GM21423 (cell line): Measurements from ENCODE around the gene FBXO34.
A peak's percentile ranks its signal among the peaks of the same experiment; 100 is the strongest.
"Not testable (repeated sequence)": the region's sequence is repeated elsewhere in the genome, so short reads cannot be mapped to it uniquely, and the experiment has no call there.

Experiments
- ATAC-seq: cut with Tn5 transposase; IDR thresholded peaks from one replicate; pipeline ENCODE4 v1.9.1; 2021; ENCODE audit warnings: mild to moderate bottlenecking, moderate library complexity; ENCODE audit not compliant: unreplicated experiment

FBXO34 gene

DNA sequence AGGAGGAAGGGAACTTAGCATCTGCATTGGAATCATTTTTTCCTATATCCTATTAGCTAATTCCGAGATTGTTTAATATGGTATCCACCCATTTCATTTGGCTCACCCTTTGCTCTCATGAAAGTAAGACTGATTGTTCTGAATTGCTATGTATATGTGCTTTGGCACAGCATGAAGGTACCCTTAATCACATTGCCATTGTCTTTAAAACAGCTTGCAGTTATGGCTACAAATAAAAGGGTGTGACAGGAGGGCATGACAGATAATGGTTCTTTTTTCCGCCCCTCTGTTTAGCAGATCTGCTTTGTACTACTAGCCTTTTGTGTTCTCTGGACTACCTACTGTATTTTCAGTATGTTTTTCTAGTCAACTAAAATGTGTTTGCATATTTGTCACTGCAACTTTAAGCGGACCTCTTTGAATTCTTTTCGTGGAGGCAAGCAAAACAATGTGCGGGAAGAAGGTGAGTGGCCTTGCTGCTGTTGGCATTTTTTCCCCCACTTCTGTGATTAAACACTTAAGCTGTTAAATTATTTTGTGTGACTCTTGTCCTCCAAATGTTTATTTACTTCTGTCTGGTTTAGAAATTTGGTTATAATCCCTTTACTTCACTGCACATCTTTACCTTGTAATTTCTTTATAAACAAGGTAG, 35.8 kb downstream of the FBXO34 start:
- ATAC-seq, result no peak

DNA sequence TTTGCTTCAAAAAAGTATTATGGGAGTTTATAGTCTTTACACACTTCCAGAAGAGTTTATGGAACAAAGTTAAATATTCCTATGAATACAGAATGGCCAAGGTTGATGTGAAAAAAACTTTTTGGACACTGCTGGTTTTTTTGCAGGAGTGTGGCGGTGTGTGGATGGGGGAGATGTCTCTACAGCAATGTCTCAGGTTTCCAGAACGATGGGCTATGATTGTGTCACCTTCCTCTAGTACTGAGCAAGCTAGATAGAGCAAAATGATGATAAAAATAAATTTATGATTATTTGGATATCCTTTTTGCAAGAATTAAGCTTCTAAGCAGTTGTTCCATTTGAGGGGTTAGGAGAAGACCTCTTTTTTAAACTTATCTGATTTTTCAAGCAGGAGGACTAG, 37.9 kb downstream of the FBXO34 start:
- no peak for ATAC-seq

DNA sequence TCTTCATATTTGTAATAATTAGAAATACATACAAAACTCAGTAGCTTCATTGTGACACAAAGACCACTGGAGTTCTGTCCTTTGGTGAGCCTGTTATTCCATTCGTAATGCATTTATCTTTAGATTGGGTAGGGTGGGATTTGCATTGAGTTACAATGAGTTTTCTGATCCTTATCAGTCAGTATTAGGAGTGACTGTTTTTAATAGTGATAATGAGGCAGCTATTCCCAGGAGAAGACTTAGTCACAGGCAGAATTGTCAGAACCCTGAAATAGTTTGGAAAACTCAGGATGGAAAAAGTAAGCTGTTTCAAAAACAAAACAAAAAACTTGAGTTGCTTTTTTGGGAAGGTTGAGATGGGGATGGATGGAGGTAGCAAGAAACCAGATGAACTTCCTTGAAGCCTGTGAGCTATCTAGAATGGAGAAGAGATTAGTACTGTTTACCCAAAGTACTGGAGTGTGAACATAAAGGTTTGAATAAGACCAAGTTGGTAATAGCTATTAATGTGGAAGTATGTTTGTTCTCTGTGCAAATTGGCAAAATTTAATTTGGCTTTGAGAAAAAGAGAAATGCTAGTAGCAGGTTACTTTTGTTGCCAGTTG, 38.6 kb downstream of the FBXO34 start:
- ATAC-seq, result no peak

DNA sequence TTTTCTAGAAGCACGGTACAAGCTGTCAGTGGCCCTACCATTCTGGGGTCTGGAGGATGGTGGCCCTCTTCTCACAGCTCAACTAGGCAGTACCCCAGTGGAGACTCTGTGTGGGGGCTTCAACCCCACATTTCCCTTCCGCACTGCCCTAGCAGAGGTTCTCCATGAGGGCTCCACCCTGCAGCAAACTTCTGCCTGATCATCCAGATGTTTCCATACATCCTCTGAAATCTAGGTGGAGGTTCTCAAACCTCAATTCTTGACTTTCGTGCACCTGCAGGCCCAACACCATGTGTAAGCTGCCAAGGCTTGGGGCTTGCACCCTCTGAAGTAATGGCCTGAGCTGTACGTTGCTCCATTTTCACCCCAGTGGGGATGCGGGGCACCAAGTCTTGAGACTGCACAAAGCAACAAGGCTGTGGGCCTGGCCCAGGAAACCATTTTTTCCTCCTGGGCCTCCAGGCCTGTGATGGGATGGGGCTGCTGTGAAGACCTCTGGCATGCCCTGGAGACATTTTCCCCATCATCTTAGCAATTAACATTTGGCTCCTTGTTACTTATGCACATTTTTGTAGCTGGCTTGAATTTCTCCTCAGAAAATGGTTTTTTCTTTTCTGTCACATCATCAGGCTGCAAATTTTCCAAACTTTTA, 41.3 kb downstream of the FBXO34 start:
- not testable (repeated sequence) for ATAC-seq

DNA sequence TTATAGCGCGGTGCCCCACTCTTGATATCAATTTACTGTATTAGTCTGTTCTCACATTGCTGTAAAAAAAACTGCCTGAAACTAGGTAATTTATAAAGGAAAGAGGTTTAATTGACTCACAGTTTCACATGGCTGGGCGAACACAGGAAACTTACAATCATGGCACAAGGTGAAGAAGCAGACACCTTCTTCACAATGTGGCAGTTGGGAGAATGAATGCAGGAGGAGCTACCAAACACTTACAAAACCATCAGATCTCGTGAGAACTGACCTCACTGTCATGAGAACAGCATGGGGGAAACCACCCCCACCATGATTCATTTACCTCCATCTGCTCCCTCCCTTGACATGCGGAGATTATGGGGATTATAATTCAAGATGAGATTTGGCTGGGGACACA, 42.3 kb downstream of the FBXO34 start:
- no peak for ATAC-seq

DNA sequence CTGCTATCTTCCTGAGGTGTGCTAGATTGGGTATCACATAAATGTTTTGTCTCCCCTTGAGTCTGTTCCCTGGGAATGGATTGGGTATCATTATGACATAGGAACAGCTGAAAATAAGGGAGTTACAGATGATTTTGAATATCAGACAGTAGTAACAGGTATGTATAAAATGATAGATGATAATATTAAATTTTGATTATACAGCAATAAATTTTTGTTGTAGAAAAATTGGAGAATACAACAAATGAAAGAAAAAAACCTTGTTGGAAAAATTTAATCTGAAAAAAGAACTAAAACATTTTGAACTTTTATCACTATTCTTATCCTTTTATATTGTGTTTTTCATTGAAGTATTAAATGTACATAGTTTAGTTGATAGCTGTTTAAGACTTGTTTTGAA, 43.2 kb downstream of the FBXO34 start:
- ATAC-seq, result no peak

DNA sequence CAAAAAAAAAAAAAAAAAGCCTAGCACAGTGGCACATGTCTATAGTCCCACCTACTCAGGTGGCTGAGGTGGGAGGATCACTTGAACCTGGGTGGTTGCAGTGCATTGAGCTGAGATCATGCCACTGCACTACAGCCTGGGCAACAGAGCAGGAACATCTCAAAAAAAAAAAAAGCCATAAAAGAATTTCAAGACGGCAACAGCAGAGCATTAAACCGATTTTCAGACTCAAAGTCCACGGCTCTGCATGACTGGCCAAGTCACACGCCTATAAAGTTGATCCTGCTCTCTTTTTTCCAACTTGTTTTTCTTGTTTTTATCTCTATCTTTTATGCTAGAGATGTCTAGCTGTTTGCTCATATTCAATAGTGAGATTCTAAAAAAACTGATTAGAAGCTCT, 45.3 kb downstream of the FBXO34 start:
- ATAC-seq, result no peak

DNA sequence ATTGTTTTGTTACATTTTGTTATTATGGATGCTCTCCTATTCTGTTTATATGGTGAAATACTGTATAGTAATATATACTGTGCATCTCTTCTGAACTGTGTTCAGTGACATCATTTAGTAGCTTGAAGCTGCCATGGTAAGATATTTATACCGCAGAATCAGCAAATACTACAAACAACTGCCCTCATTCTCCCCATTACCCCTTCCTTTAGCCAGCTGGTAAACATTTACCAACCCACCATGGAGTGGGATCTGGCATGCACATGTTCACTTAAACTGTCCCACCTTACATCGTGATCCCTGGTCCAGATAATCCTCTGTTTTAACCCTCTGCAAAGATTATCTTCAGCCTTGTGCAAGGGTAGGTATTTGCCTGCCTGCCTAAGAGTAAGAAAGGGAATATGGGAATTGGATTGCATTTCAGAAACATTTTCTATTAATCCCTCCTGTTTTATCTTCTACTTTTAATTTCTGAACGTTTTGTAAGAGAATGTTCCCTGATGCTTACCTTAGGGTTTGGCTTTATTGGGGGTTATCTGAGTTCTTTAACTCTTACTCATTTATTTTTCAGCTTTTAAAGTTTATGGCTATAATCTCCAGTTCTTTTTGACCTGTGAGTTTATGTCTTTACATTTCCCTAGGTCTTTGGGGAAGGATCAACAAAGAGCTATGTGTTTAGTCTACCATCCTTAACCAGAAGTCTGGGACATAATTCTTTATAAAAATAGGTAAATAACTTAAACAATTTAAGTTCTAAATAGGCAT, 46.5 kb downstream of the FBXO34 start:
- ATAC-seq, result no peak

DNA sequence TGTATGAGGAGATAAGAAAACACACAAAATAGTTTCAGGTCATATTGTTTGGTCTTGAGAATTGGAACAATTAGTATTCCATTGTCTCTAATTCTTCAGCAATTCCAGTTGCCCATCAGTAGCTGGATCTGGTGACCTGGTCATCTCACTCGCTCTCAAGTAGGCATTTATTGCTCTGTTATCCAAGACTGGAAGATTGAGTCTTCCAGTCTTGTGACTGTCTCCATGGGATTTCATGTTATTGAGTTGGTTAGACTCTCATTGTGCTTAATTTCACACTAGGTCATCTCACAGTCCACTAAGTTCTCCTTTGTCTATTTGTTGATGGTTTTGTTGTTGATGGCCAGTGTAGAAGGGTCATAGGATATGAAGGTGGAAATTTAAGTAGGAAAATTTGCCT, 47.5 kb downstream of the FBXO34 start:
- ATAC-seq, result no peak

DNA sequence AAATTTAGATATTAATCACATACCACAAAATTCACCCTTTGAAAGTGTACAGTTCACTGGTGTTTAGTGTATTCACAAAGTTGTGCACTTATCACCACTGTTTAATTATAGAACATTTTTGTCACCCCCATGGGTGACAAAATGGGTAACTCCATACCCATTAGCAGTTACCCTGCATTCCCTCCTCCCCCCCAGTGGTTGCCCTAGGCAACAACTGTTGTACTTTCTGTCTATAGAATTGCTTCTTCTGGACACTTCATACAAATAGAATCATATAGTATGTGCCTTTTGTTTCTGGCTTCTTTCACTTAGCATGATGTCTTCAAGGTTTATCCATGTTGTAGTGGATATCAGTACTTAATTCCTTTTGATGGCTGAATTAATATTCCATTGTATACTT, 52.7 kb downstream of the FBXO34 start:
- no peak for ATAC-seq

DNA sequence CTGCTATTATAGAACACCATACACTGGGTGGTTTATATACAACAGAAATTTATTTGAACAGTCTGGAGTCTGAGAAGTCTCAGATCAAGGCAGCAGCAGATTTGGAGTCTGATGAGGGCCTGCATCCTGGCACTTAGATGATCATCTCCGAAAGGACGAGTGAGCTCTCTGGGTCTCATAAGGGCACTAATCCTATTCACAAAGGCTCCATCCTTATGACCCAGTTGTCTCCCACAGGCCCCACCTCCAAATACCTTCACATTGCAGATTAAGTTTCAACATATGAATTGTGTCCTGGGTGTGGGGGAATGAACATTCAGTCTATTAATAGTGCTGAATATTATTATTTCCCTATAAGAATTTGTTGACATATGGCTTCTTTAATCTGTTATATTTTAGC, 53.6 kb downstream of the FBXO34 start:
- ATAC-seq, result no peak

DNA sequence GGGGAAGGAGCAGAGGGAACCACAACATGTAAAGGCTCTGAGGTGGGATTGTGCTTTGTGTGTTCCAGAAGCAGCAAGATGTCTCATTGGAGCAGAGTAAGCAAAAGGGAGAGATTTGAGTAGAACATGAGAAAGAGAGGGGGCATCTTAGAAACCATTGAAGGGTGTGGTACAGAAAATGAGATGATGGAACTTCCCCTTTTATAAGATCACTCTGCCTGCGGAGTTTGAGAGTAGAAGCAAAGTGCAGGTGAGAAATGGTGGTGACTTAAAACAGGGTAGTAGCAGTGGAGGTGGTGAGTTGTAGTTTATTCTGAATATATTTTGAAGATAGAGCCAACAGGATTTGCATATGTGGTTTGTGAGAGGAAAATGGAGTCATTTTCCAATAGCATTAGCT, 56.0 kb downstream of the FBXO34 start:
- peak; percentile 79 for ATAC-seq

DNA sequence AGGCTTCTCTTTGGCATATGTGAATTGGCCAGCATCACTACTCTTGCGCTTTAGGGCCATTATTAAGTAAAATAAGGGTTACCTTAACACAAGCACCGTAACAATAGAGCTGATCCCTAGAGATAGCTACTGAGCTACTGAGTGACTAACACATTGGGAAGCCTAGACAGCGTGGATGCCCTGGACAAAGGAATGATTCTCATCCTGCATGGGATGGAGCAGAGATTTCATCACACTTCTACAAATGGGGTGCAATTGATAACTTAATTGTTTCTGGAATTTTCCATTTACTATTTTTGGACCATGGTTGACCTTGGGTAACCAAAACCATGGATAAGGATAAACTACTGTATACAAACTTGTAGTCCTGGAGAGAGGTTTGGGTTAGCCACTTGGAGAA, 57.1 kb downstream of the FBXO34 start:
- ATAC-seq, result no peak

DNA sequence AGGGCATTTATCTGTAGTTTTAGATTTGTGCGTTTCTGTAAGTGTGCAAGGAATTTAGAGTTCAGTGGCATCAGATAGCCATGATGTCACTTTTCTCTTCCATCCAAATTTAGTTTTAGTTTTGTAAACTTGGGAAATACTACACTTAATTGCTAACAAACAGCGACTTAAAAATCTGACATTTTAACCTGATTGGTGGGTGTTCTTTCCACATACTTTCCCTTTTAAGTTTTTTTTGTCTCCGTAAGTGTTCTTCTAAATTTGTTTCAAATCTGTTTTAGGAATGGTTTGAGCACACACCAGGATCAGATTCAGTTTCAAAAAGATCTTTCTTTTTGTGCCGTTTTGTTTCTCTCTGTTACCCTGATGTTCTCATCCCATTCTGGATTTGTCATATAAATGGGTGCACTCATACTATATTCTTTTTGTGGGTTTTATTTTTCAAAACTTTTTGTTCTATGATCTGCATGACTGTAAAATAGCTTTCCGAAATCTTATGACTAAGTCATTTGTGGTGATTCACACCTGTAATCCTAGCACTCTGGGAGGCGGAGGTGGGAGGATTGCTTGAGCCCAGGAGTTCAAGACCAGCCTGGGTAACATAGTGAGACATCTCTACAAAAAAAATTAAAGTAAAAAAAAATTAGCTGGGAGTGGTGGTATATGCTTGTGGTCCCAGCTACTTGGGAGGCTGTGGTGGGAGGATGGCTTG, 58.9 kb downstream of the FBXO34 start:
- ATAC-seq, result no peak

DNA sequence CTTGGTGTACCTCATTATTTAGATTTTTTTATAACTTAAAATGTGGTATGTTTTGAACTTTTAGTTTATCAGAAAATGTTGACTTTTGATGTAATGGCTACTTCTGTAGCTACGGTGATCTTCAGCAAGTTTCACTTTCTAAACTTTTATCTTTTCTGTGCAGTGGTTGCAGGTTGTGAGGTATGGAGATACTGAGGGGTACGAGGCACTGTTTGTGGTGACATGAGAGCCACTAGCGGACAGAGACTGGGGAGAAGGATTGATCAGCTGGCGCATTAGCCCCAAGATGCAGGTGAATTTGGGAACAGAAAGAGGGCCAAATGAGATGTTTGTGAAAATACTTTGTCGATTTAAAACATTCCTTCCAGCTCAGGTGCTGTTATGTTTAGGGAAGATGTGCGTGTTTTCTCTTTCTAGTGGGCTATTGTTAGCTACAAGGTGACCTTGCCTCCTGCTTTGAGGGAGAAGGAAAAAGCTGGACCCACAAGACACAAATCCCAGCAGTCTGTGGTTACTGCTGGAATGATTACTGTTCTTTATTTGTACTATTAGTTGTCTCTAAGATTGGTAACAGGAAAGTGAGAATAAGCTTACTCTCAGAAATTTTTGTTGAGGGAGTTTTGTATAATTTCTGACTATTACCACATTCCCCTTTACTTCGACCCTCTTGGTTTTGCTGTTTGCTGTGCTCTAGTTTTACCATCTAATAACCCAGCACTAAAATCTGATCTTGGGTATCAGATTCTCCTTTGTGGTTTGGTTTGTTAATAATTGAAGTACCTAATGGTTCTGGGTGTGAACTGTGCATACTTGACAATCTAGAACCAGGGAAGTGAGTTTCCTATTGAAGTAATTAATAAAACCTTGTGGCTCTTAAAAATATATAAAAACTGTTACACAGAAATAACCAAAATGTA, 61.7 kb downstream of the FBXO34 start:
- peak; percentile 65 for ATAC-seq

DNA sequence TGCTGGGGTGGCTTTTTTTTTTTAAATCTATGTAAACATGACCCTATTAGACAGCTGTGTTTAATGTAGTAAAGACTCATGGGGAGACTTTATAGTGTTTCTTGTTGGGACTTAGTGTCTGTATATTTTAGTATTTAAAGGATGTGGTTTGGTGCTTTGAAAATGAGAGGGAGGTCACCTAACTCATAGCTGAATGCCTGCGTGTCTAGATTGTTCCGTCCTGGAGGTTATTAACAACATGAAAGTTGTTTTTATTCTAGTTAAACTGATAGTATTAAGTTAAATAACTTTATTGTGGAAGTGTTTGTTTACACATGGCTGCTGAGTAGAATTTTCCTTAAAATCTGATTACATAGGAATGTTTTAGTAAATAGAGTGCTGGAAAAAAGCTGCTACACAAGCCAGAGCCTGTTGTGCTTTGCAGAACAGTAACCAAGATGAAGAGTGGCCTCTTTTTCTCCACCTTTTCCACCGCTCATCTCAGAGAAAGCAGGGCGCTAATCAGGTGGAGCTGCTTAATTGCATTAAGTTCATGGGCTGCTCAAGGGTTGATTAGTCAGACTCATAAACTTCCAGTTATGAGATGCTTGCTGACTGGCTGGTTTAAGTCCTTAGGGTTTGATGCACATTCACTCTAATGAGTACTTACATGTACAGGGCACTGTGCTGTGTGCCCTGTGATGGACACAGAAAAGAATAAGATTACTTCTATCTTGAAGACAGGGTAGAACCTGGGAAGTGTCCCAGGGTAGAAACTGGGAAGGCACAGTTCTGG, 62.7 kb downstream of the FBXO34 start:
- ATAC-seq, result peak; percentile 56

DNA sequence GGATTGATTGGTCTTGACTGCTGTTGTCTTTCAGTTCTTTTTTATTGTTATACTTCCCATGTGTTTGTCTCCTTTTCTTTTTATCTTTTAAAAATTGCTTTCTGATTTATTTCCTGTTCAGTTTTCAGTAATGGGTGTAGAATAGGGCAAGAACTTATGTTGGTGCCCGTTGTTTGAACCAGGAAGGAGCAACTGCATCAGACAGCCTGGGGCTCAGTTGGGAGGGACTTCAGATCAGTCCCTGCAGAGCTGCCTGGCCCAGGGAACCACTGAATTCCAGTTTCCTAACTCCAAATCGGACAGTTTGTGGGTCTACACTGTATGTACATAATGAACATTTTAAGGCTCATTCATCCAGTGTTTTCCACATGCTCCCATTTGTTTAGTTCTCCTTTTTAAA, 64.9 kb downstream of the FBXO34 start:
- ATAC-seq, result no peak

DNA sequence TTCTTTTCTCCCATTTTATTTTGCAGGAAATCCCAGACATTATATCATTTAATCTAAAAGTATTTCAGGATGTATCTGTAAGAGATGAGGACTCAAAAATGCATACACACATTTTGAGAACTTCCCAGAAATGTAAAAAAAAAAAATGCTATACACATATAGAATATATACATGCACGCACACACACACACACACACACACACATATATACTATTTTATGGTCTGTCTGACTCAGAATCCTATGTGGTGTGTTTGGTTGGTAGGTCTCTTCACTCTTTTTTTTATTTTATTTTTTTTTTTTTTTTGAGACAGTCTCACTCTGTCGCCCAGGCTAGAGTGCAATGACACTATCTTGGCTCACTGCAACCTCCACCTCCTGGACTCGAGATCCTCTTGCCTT, 65.5 kb downstream of the FBXO34 start:
- no peak for ATAC-seq

DNA sequence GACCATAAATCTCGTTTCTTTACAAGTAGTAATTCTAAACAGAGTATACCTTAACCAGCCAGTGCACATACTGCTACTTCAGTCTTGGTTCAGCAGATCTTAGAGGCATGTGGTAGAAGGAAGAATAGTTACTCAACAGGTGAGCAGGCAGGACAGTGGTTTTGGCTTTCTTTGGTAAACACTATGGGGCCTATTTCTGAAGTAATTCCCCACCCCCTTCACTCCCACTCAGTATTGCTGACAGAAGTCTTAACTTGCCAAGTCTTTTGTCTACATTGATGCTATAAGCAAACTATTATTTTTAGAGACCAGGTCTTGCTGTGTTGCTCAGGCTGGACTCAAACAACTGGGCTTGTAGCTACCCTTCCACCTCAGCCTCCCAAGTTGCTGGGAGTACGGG, 68.5 kb downstream of the FBXO34 start:
- peak; percentile 64 for ATAC-seq
